HG03432 (cell line): Measurements from ENCODE around the gene TBC1D20.
"Not testable (repeated sequence)": the region's sequence is repeated elsewhere in the genome, so short reads cannot be mapped to it uniquely, and the experiment has no call there.

Source experiments
- ATAC-seq: cut with Tn5 transposase; IDR thresholded peaks from one replicate; pipeline ENCODE4 v1.9.1; 2021; ENCODE audit warnings: mild to moderate bottlenecking, moderate library complexity; ENCODE audit not compliant: unreplicated experiment

The TBC1D20 gene

DNA sequence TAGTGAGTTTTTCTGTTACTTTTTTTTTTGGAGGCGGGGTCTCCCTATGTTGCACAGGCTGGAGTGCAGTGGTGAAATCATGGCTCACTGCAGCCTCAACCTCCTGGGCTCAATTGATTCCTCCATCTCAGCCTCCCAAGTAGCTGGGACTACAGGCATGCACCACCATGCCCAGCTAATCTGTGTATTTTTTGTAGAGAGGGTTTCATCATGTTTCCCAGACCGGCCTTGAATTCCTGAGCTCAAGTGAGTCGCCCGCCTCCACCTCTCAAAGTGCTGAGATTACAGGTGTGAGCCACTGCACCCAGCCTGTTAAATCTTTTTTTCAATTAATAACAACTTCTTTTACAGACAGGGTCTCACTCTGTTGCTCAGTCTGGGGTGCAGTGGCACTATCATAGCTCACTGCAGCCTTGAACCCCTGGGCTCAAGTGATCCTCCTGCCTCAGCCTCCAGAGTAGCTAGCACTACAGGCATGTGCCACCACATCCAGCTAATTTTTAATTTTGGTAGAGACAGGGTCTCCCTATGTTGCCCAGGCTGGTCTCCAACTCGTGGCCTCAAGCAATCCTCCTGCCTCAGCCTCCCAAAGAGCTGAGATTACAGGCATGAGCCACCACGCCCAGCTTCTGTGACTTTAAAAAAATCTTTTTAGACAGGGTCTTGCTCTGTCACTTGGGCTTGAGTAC, 14.4 kb upstream of the TBC1D20 start:
- not testable (repeated sequence) for ATAC-seq

DNA sequence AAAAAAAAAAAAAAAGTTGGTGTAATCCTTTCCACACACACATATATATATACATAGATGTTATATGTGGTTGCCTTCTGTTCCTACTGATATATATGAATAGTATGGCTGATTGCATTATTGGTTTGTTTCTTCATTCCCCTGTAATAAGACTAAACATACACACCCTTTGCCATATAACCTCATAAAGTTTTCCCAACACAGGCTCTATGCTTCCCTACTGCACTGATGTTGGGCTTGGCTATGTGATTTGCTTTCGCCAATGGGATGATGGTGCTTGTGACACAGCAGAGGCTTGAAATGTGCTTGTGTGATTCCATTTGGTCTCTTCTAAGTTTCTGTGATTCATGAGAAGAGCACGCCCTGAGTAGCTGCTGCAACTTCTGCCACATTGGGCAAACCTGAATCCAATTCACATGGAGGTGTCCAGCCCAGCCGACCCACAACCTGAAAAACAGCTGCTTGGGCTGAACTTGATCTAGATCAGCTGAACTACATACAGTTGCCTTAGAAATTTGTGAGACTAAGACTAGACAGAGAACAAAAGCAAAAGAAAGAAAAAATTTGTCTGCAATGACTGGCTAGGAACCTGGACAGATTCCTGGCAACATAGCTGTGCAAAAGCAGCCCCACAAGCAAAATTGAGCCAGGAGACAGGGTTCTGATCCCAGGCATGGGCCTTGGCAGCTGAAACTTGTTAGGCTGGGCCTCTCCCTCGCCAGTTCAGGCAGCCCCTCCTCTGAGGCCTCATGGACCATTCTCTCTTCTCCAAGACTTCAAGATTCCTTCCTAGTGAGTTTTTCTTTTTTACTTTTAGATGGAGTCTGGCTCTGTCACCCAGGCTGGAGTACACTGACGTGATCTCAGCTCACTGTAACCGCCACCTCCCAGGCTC, 13.4 kb upstream of the TBC1D20 start:
- ATAC-seq, result no peak

DNA sequence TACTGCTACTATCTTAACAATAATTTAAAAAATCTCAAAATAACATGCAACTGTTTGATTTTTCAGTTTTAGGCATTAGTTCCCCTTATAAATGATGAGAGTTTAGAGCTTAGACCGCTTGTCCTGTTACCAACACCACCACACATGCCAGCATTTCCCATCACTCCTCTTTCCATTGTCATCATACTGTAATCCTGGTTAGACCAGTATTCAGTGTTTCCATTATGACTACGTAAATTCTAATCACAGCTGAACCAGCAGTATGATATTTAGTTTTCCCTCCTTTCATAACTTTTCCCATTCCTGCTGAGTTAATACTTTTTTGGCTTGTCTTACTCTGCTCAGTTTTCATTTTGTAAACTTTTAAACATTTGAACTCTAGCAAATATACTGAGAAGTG, 12.2 kb upstream of the TBC1D20 start:
- no peak for ATAC-seq

DNA sequence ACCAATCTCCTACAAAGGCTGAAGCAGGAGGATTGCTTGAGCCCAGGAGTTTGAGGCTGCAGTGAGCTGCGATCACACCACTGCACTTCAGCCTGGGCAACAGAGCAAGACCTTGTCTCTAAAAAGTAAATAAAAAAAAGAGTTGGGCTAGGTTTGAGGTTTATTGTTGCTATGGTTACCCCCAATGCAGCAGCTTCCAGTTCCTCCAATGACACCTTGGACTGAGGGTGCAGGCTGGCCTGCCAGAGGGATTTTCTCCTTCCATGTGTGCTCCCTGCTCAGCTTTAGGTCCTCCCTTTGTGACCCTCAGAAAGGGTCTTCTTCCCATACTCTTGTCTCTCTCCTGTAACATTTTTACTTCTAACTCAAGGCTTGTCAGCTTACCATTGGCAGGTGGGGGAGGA, 10.6 kb upstream of the TBC1D20 start:
- ATAC-seq, result no peak

DNA sequence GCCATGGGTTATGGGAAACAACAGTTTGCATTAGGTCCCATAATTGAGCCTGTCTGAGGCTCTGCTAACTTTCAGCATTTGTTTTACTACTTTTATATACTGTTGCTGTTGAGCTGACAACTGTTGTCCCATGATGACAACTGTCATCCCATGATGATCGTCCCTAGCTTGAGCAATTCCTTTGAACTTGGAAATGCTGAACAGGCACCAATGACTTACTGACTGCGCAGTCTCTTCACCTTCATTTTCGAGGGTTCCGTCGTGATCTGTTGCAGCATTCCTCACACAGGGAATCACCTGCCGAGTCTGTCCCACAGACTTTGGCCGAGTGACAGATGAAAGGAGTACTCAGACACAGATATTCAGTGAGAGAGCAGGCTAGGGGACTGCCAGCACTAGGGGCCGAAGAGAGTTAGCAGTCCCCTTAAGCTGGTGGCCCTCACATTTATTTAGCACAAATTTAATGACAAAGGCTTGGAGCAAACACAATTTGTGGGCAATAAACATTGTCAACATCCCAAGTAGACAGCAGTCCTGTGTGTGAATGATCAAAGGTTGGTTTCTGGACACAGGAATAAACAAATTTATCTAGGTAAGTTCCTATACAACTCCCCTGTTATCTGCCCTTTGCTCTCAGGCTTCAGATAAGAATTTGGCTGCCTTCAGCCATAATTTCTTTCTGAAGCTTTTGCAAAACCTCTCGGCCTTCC, 10.0 kb upstream of the TBC1D20 start:
- no peak for ATAC-seq

DNA sequence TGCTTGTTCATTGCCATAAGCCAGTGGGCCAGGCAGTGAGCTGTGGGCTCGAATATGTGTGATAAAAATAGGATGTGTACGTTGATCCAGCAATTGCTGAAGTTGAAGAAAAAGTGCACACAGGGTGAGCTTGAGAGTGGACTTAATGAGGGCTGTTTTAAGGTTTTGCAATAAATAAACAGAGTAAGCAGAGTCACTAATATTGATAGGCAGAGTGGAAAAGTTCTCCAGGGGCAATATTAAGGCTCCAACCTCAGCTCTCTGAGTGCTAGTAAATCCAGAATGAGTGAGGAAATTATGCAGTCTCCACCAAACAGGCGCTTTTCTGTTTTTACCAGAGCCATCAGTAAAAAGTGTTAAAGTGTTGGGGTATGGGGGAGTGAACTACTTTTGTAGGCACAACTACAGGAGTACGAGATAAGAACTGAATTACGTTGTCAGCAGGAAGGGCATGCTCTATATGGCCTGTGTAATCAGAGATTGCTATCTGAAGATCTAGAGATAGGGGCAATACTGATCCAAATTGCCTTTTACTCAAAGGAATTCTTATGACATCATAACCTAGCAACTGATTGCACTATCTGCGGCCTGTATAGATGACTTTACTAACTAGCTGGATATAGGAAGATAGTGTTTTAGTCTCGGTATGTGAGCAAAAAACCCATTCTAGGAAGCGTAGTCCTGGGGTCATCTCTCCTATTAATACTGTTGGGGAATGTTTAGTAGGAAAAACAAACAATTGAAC, 7.6 kb upstream of the TBC1D20 start:
- no peak for ATAC-seq

- no peak for ATAC-seq
These were observed 5.4 kb upstream of the TBC1D20 start for GRCh38 chr20:467755-468154.

DNA sequence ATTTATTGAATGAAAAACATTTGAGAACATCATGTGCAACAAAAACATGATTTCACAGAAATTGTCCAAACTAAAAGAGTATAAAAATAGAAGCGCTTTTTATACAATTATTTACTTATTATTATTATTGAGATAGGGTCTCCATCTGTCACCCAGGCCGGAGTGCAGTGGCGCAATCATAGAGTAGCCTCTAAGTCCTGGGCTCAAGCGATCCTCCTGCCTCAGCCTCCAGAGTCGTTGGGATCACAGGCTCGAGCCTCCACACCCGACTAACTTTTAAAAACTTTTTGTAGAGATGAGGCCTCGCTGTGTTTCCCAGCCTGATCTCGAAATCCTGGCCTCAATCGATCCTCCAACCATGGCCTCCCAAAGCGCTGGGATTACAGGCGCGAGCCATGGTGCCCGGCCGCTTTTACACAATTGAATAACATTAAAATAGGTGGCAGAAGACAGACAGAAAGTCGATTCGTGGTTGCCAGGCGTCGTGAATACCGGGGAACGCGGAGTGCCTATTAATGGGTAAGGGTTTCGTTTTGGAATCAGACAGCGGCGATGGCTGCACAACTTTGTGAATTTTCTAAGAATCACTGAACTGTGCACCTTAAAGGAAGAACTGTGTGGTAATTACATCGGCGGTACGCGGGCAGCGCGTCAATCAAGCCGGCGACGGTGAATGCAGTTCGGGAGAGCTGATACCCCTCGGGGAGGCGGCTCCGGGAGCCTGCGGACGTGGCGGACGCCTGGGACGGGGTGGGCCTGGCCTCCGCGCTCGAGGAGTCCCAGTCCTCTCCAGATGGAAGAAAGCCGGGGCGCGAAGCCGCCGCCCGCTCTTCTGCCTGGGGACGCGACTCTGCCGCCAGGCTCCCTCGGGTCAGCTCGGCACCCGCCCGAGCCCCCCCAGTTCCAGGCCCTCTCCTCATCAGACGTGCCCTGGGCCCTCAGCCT, 807 bp downstream of the TBC1D20 start:
- ATAC-seq, result peak; percentile 39

DNA sequence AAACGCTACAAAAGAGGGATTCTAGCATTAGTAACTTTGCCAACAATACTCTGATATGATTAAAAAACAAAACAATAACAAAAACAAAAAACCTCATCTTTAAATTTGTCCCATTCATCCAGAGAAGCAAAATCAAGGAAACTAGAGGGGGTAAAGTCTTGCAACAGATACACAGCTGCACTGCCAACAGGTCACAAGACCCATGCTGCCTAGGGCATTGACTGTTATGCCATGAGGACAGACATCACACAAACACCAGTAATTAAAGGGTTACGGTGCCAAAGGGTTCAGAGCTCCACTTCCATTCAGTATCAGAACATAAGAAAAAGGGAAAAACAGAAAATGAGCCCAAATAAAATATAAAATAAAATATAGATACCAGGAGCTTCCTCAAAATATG, 1.6 kb downstream of the TBC1D20 start:
- ATAC-seq, result no peak

DNA sequence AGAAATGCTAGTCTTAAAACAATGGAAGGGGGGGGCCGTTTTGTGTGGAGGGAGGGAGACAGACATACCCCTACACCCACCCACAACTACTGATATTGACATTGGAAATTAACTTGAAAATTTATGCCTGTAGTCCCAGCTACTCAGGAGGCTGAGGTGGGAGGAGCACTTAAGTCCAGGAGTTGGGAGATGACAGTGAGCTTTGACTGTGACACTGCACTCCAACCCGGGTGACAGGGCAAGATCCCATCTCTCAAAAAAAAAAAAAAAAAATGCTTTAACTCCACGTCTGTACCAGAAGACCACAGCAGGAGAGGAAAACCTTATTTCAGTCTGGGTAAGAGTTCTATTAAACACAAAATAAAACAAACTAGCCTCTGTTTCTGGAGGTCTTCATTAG, 2.2 kb downstream of the TBC1D20 start:
- no peak for ATAC-seq

- ATAC-seq, result no peak
These were observed 3.6 kb downstream of the TBC1D20 start for GRCh38 chr20:458776-459175.

GRCh38 chr20:454951-455350, 7.4 kb downstream of the TBC1D20 start:
- no peak for ATAC-seq

- ATAC-seq, result not testable (repeated sequence)
These were observed 10.3 kb downstream of the TBC1D20 start for GRCh38 chr20:452021-452420.

DNA sequence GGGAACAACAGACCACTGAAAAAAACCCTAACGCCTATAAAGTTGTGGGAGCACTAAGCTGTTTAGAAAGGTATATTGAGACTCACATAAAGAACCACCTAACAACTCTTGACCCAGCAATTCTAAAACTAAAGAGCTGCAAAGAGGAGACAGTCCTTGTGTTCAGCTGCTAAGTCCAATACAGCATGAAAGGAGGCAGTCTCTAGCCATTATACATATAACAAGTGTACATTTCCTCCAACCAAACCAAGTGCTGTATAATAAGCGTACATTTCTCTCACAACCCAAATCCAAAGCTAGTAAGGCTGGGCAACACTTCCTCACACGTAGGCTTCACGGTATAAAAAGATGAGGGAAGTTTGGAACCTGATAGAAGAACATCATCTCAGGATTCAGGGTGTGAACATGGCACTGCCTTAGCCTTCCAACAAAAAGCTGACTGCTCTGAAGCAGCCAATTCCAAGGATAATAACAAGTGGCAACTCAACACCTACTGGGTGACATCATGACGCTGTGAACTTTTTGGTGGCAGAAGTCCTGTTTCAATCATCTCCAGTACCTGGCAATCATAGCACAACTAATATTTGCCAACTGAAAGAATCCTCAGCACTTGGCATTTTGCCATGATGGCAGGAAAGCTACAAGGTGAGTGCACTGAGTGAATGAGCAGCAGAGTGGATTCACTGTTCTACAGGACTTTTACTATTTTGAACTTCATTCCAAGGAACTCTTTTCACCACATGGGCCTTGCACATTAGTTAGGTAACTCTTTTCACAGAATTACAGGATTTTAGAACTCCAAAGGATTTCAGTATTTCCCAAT, 16.6 kb downstream of the TBC1D20 start:
- ATAC-seq, result no peak

DNA sequence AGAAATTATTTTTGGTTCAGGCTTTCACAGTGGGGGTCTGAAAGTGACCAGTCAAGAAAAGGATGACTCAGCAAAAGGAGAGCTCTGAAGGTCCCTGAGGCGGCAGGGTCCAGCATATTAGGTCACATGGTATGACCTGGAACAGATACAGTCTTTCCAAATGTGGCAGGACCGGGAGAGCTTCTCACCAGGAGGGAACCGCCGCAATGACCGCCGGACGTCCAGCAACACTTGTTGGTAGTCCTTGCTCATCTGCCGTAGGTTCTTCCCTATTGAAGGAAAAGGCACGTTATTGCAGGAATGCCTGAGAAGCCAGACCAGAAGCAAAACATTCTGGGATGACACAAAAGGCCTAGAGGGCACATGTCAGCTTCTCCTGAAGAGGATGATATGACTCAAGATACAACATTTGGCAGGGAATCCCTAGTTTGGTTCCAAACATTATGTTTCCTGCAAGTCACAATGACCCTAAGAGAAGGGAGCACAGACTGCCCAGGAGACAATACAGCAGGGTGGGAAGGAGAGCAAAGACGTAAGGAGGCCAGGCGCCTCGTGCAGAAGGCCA, 17.4 kb downstream of the TBC1D20 start:
- ATAC-seq, result no peak

DNA sequence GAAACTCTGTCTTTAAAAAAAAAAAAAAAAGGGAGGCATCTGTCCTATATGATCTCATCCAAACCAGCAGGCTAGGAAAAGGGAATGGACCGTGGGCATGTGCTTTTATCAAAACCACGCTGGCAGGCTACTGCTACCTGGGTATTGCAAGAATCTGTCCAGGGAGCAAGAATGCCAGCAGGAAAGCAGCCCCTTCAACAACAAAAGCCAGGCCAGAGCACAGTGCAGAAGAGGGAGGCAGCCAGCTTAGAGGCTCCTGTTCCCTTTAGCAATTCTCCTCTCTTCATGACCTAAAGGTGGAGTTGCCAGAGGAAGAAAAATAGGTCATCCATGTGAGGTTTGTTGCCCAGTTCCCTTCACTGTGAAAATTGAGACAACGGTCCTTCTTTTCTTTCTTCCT, 18.2 kb downstream of the TBC1D20 start:
- no peak for ATAC-seq

GRCh38 chr20:443223-443775, 19.0 kb downstream of the TBC1D20 start:
- ATAC-seq, result no peak

GRCh38 chr20:440636-441035, 21.7 kb downstream of the TBC1D20 start:
- no peak for ATAC-seq
